DOHH2 (cell line): ENCODE measurements around the gene CREB3L2.
"Not testable (repeated sequence)": the region's sequence is repeated elsewhere in the genome, so short reads cannot be mapped to it uniquely, and the experiment has no call there.

Experiments
- EZH2phosphoT487 ChIP-seq: fragments of 200-600 bp; sonication (generic); IDR thresholded peaks from 2 replicates; pipeline ENCODE4 v1.6.1; 2017; ENCODE audit warnings: borderline replicate concordance, mild to moderate bottlenecking, antibody characterized with exemption, low read length, moderate library complexity, mixed read lengths
- TF ChIP-seq, protein P1 (sequence below): fragments of 200-600 bp; sonication (generic); IDR thresholded peaks from one replicate; pipeline ENCODE4 v1.5.1; 2014; ENCODE audit warnings: antibody characterized with exemption, mild to moderate bottlenecking, low read depth, low read length; ENCODE audit not compliant: poor library complexity, severe bottlenecking

DNA sequence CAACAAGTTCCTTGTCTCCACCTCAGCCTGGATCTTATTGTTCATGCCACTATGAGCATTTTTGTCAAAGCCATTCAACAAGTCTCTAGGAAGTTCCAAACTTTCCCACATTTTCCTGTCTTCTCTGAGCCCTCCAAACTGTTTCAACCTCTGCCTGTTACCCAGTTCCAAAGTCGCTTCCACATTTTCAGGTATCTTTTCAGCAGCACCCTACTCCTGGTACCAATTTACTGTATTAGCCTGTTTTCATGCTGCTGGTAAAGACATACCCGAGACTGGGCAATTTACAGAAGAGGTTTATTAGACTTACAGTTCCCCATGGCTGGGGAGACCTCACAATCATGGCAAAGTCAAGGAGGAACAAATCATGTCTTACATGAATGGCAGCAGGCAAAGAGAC is 168.9 kb downstream of the CREB3L2 start:
- TF ChIP-seq, protein P1, sequence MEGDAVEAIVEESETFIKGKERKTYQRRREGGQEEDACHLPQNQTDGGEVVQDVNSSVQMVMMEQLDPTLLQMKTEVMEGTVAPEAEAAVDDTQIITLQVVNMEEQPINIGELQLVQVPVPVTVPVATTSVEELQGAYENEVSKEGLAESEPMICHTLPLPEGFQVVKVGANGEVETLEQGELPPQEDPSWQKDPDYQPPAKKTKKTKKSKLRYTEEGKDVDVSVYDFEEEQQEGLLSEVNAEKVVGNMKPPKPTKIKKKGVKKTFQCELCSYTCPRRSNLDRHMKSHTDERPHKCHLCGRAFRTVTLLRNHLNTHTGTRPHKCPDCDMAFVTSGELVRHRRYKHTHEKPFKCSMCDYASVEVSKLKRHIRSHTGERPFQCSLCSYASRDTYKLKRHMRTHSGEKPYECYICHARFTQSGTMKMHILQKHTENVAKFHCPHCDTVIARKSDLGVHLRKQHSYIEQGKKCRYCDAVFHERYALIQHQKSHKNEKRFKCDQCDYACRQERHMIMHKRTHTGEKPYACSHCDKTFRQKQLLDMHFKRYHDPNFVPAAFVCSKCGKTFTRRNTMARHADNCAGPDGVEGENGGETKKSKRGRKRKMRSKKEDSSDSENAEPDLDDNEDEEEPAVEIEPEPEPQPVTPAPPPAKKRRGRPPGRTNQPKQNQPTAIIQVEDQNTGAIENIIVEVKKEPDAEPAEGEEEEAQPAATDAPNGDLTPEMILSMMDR: not testable (repeated sequence)
- TF ChIP-seq EZH2phosphoT487: not testable (repeated sequence)
